ENCODE results near the gene GALNT17. TPM values are rescaled to one million over a fixed set of nuclear protein-coding genes. Genes with fewer than 3 reads are reported as not detected.

Gene GALNT17
- total RNA-seq, 1 experiment from 2014 or later, result not detected

GRCh38 chr7:71327946-71328345 lies 196.0 kb downstream of the GALNT17 start:
- BruUV-seq (replicated peaks), result no TSS peak
- H3K4me1 ChIP-seq (replicated peaks; ENCODE audit: insufficient read depth), result no peaks in the 10 kb centered on the region

GRCh38 chr7:71329030-71329660 lies 197.2 kb downstream of the GALNT17 start:
- no peaks in the 10 kb centered on the region for H3F3A ChIP-seq (ENCODE audit: insufficient read depth, low read depth)
- H3K27ac ChIP-seq, result no peak overlapping the region
- DNase-seq, result no peak
- no peak overlapping the region for H3K4me3 ChIP-seq
- no peaks in the 10 kb centered on the region for H3K36me3 ChIP-seq (ENCODE audit: low read depth)
- H3K79me2 ChIP-seq (ENCODE audit: low read depth), result no peaks in the 10 kb centered on the region
- TF ChIP-seq CTCF (conservative IDR thresholded peaks at IDR 0.05) (no peak), EZH2 (IDR thresholded peaks at IDR 0.05; ENCODE audit: low read depth) (no peak)
- H3K4me2 ChIP-seq, result no peak overlapping the region
- intact Hi-C loops (cut with micrococcal nuclease; ENCODE audit: unreplicated experiment), result no loop called here
- H4K20me1 ChIP-seq (ENCODE audit: insufficient read depth), result no peaks in the 10 kb centered on the region
- BruUV-seq (replicated peaks), result no TSS peak
- ChIA-PET POLR2A (ENCODE audit: unreplicated experiment) (no interaction called here), CTCF (no interaction called here)
- H2AFZ ChIP-seq, result no peak overlapping the region
- H3K27me3 ChIP-seq (ENCODE audit: insufficient read depth, low read depth), result peaks cover 4% of the 10 kb centered on the region; the same call in 1 of the 2 replicates
- H3K4me1 ChIP-seq (replicated peaks; ENCODE audit: insufficient read depth), result no peaks in the 10 kb centered on the region
- H3K9me2 ChIP-seq (ENCODE audit: insufficient read depth), result no peaks in the 10 kb centered on the region
- H3K9me3 ChIP-seq (ENCODE audit: insufficient read depth, low read depth), result no peaks in the 10 kb centered on the region

More at GRCh38 chr7:71327946-71328345, 196.0 kb downstream of the GALNT17 start:
- no peaks in the 10 kb centered on the region for H3F3A ChIP-seq (ENCODE audit: insufficient read depth, low read depth)
- DNase-seq, result no peak
- no peaks in the 10 kb centered on the region for H4K20me1 ChIP-seq (ENCODE audit: insufficient read depth)
- ChIA-PET POLR2A (ENCODE audit: unreplicated experiment) (no interaction called here), CTCF (no interaction called here)
- no peaks in the 10 kb centered on the region for H3K9me2 ChIP-seq (ENCODE audit: insufficient read depth)
- no peak for TF ChIP-seq EZH2 (IDR thresholded peaks at IDR 0.05; ENCODE audit: low read depth)
- no peak for TF ChIP-seq CTCF (conservative IDR thresholded peaks at IDR 0.05)
- no peak overlapping the region for H2AFZ ChIP-seq
- H3K27ac ChIP-seq, result no peak overlapping the region
- no peaks in the 10 kb centered on the region for H3K36me3 ChIP-seq (ENCODE audit: low read depth)
- H3K27me3 ChIP-seq (ENCODE audit: insufficient read depth, low read depth), result no peaks in the 10 kb centered on the region
- no peak overlapping the region for H3K4me3 ChIP-seq
- no peak overlapping the region for H3K4me2 ChIP-seq
- intact Hi-C loops (cut with micrococcal nuclease; ENCODE audit: unreplicated experiment), result no loop called here
- no peaks in the 10 kb centered on the region for H3K79me2 ChIP-seq (ENCODE audit: low read depth)
- H3K9me3 ChIP-seq (ENCODE audit: insufficient read depth, low read depth), result no peaks in the 10 kb centered on the region

- CTCF ChIA-PET, result no interaction called here
- H3K4me1 ChIP-seq (replicated peaks; ENCODE audit: insufficient read depth), result no peaks in the 10 kb centered on the region
- peaks cover 4% of the 10 kb centered on the region; the same call in 1 of the 2 replicates for H3K27me3 ChIP-seq (ENCODE audit: insufficient read depth, low read depth)
- POLR2A ChIA-PET (ENCODE audit: unreplicated experiment), result no interaction called here
- H3K79me2 ChIP-seq (ENCODE audit: low read depth), result no peaks in the 10 kb centered on the region
- H3K4me3 ChIP-seq, result no peak overlapping the region
- no peak overlapping the region for H3K4me2 ChIP-seq
- BruUV-seq (replicated peaks), result no TSS peak
- no peaks in the 10 kb centered on the region for H4K20me1 ChIP-seq (ENCODE audit: insufficient read depth)
- TF ChIP-seq CTCF (conservative IDR thresholded peaks at IDR 0.05), result no peak
- no peak for TF ChIP-seq EZH2 (IDR thresholded peaks at IDR 0.05; ENCODE audit: low read depth)
- no peaks in the 10 kb centered on the region for H3K9me2 ChIP-seq (ENCODE audit: insufficient read depth)
- H3K9me3 ChIP-seq (ENCODE audit: insufficient read depth, low read depth), result no peaks in the 10 kb centered on the region
- intact Hi-C loops (cut with micrococcal nuclease; ENCODE audit: unreplicated experiment), result no loop called here
- H3F3A ChIP-seq (ENCODE audit: insufficient read depth, low read depth), result no peaks in the 10 kb centered on the region
- no peak for DNase-seq
- no peak overlapping the region for H2AFZ ChIP-seq
- H3K36me3 ChIP-seq (ENCODE audit: low read depth), result no peaks in the 10 kb centered on the region
- H3K27ac ChIP-seq, result no peak overlapping the region
Measured at GRCh38 chr7:71332207-71332606, 200.3 kb downstream of the GALNT17 start.
